Loucy (cell line): ENCODE measurements around the gene ATP11B.

Source experiments
- EZH2phosphoT487 ChIP-seq: fragments of 200-600 bp; IDR thresholded peaks from 2 replicates; pipeline ENCODE4 v1.6.1; 2018; ENCODE audit warnings: antibody characterized with exemption, mild to moderate bottlenecking, moderate library complexity, borderline replicate concordance
- TF ChIP-seq, protein P1 (sequence below): fragments of 200-600 bp; sonication (generic); conservative IDR thresholded peaks from 2 replicates; pipeline ENCODE4 v1.5.1; 2014; ENCODE audit warnings: mild to moderate bottlenecking, antibody characterized with exemption, low read length

DNA sequence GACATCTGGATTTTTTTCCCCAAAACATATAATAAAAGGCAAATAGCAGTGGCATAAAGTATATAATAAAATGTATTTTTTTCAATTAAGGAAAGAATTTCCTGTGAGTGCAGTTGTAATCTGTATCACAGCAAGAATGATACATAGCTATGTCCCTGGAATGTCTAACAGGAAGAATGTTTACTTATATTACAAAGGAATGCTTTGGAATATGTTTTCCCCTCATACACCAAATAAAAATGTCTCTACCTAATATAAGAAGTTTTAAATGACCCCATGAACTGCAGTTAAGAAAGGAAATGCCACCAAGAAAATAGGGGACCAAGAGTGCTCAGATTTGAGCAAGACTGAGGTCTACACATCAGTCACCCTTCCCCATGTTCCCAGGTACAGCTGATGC is 38.0 kb upstream of the ATP11B start:
- TF ChIP-seq, protein P1, sequence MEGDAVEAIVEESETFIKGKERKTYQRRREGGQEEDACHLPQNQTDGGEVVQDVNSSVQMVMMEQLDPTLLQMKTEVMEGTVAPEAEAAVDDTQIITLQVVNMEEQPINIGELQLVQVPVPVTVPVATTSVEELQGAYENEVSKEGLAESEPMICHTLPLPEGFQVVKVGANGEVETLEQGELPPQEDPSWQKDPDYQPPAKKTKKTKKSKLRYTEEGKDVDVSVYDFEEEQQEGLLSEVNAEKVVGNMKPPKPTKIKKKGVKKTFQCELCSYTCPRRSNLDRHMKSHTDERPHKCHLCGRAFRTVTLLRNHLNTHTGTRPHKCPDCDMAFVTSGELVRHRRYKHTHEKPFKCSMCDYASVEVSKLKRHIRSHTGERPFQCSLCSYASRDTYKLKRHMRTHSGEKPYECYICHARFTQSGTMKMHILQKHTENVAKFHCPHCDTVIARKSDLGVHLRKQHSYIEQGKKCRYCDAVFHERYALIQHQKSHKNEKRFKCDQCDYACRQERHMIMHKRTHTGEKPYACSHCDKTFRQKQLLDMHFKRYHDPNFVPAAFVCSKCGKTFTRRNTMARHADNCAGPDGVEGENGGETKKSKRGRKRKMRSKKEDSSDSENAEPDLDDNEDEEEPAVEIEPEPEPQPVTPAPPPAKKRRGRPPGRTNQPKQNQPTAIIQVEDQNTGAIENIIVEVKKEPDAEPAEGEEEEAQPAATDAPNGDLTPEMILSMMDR, result no peak
- TF ChIP-seq EZH2phosphoT487, result no peak
